ENCODE measurements around the gene FBXO46. TPM values are rescaled to one million over a fixed set of nuclear protein-coding genes. Genes with fewer than 3 reads are reported as not detected.

Gene FBXO46
- total RNA-seq, 1 experiment from 2014 or later = 43.9 TPM

- WGBS (ENCODE audit: extremely low coverage, insufficient read length, low lambda C conversion rate) = no CpG with 5 or more reads among the region's 51 CpGs
- Mint-ChIP-seq H3K27ac (peak overlapping the region; percentile 87 to 99 (median 97)), H3K4me3 (peak overlapping the region; percentile 91 to 96), H3K27me3 (ENCODE audit: low read depth) (no peaks in the 10 kb centered on the region), H3K4me1 (peaks cover 28 to 29% of the 10 kb centered on the region in 2 experiments), H3K36me3 (ENCODE audit: insufficient read depth in 1 of 3, low read depth in 3 of 3) (peaks cover 15 to 29% (median 25%) of the 10 kb centered on the region in 3 experiments; a peak in 6 of 7 replicates), H3K9me3 (no peaks in the 10 kb centered on the region)
- Histone ChIP-seq H3K9ac (ENCODE audit: extremely low read depth, insufficient read length, low read length) (peak overlapping the region; percentile 99), H4K20me1 (ENCODE audit: control insufficient read depth, insufficient read depth, insufficient read length) (no peaks in the 10 kb centered on the region), H3K23me2 (ENCODE audit: insufficient read length, low read depth, low read length, poor library complexity, severe bottlenecking) (peaks cover 14% of the 10 kb centered on the region), H4K91ac (ENCODE audit: insufficient read length, low read depth, low read length) (no peak overlapping the region), H2BK5ac (ENCODE audit: insufficient read length, low read length) (peak overlapping the region; percentile 94), H4K5ac (ENCODE audit: insufficient read length, low read depth, low read length) (no peak overlapping the region), H3K27me3 (ENCODE audit: insufficient read depth, low read length) (no peaks in the 10 kb centered on the region), H2BK20ac (ENCODE audit: low read depth, low read length, poor library complexity, severe bottlenecking) (peak overlapping the region; percentile 99), H3K18ac (ENCODE audit: insufficient read length, low read depth, low read length) (peak overlapping the region; percentile 100), H2BK15ac (ENCODE audit: low read depth, low read length) (peak overlapping the region; percentile 5; the same call in 1 of the 2 replicates), H3K4me2 (ENCODE audit: insufficient read depth, insufficient read length, low read length) (peak overlapping the region; percentile 100), H2BK12ac (ENCODE audit: insufficient read length, low read depth, low read length) (peak overlapping the region; percentile 60), H3K9me3 (ENCODE audit: control insufficient read depth, low read depth, low read length) (no peaks in the 10 kb centered on the region), H3K56ac (ENCODE audit: insufficient read length, low read depth, low read length) (no peak overlapping the region), H3K79me2 (ENCODE audit: insufficient read depth, low read length) (peaks cover 12% of the 10 kb centered on the region; the same call in 1 of the 2 replicates), H3K14ac (ENCODE audit: insufficient read depth, low read length) (peak overlapping the region; percentile 99; the same call in 1 of the 2 replicates), H3K4me1 (ENCODE audit: insufficient read depth, low read length) (no peaks in the 10 kb centered on the region), H3K23ac (ENCODE audit: insufficient read length, low read depth, low read length) (no peak overlapping the region), H2AK5ac (ENCODE audit: insufficient read length, low read length) (no peak overlapping the region), H3K27ac (ENCODE audit: insufficient read length, low read depth, low read length) (peak overlapping the region; percentile 74), H2BK120ac (ENCODE audit: low read depth, low read length, poor library complexity, severe bottlenecking) (peak overlapping the region; percentile 92), H3K79me1 (ENCODE audit: insufficient read depth, low read depth, low read length, poor library complexity, severe bottlenecking) (peaks cover 3% of the 10 kb centered on the region), H3T11ph (ENCODE audit: low read length) (peak overlapping the region; percentile 97), H2AFZ (ENCODE audit: low read length) (no peak overlapping the region), H4K8ac (replicated peaks; ENCODE audit: insufficient read length, low read depth, low read length) (no peak overlapping the region), H3K4ac (ENCODE audit: low read depth, low read length) (peak overlapping the region; percentile 96; the same call in 1 of the 2 replicates)
- peak; percentile 100 for DNase-seq
- TF ChIP-seq, protein P1, sequence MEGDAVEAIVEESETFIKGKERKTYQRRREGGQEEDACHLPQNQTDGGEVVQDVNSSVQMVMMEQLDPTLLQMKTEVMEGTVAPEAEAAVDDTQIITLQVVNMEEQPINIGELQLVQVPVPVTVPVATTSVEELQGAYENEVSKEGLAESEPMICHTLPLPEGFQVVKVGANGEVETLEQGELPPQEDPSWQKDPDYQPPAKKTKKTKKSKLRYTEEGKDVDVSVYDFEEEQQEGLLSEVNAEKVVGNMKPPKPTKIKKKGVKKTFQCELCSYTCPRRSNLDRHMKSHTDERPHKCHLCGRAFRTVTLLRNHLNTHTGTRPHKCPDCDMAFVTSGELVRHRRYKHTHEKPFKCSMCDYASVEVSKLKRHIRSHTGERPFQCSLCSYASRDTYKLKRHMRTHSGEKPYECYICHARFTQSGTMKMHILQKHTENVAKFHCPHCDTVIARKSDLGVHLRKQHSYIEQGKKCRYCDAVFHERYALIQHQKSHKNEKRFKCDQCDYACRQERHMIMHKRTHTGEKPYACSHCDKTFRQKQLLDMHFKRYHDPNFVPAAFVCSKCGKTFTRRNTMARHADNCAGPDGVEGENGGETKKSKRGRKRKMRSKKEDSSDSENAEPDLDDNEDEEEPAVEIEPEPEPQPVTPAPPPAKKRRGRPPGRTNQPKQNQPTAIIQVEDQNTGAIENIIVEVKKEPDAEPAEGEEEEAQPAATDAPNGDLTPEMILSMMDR (conservative IDR thresholded peaks at IDR 0.05) = no peak; the same call in 2 of the 3 replicates
These were observed 13.3 kb downstream of the FBXO46 start for GRCh38 chr19:45717131-45717982.
